HG03280 (cell line): ENCODE measurements around the gene TIAM1.
"Not testable (repeated sequence)": the region's sequence is repeated elsewhere in the genome, so short reads cannot be mapped to it uniquely, and the experiment has no call there.

Source experiments
- ATAC-seq: cut with Tn5 transposase; IDR thresholded peaks from one replicate; pipeline ENCODE4 v1.9.1; 2021; ENCODE audit warnings: mild to moderate bottlenecking, moderate library complexity; ENCODE audit not compliant: unreplicated experiment

TIAM1 gene

GRCh38 chr21:31260790-31261189, 83.3 kb downstream of the TIAM1 start:
- no peak for ATAC-seq

- ATAC-seq = no peak
Observed at GRCh38 chr21:31258073-31258472, 86.0 kb downstream of the TIAM1 start.

DNA sequence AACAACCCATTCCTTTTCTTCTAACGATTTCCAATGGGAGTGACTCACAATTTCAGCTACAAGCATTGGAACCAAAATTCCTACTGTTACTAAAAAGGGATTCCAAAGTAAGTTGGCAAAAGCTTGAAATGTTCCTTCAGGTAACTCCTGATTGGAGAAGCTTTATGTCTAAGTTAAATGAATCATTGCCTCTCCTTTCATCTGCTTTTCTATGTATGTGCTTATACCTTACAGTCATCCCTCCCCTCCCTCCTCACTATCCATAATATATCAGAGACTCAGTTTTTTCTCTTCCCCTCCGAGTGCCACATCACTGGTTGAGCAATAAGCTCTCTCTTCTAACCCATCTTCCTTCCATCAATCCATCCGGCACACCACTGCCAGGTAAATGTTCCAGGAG, 86.8 kb downstream of the TIAM1 start:
- ATAC-seq = no peak

DNA sequence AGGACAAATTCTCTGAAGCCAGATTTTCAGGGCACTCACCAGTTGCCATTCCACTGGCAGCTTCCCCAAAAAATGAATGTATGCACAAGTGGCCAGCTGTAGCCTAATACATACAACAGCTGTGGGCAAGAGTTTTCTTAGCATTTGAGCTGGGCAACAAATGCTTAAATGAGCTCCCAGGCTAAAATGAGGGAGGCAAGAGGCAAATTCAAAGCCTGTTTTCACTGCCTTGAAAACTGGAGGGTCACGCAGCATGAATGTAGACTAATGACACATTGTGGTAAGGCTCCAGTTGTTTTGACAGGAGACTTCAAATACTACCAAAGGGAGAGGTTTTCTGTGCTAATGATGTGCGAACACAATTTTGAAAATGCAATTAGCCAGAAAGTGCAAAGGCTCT, 88.2 kb downstream of the TIAM1 start:
- ATAC-seq = no peak

- ATAC-seq = no peak
Observed at GRCh38 chr21:31255036-31255435, 89.0 kb downstream of the TIAM1 start.

DNA sequence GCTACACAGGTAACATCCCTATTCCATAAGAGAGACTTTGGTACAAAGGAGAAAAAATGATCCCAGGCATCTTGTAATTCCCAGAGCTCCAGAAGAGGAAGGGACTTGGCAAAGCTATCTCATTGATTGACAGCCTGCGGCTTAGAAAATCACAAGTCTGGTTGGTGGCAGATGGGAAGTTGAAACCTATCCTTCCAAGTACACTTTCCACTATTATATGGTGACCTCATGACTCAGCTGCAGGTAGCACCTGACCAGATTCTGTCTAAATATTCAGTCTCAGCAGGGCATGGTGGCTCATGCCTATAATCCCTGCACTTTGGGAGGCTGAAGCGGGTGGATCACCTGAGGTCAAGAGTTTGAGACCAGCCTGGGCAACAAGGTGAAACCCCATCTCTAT, 89.9 kb downstream of the TIAM1 start:
- no peak for ATAC-seq

DNA sequence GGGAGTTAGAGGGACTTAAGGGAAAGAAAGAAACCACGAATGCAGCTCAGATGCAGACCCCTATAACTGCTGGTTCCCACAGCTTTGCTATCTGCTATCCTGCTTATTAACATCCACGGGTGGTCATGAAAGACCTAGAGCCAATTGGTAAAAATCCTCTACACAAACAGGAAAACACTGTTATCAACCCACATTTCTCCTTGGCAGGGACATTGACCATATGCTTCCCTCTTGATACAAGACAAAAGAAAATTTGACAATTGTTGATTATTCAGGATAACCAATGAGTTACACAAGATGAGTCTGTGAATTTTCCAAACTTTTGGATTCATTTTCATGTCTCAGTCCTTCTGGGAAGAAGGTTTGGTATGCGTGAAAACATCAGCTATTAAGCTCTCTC, 90.4 kb downstream of the TIAM1 start:
- ATAC-seq = no peak

DNA sequence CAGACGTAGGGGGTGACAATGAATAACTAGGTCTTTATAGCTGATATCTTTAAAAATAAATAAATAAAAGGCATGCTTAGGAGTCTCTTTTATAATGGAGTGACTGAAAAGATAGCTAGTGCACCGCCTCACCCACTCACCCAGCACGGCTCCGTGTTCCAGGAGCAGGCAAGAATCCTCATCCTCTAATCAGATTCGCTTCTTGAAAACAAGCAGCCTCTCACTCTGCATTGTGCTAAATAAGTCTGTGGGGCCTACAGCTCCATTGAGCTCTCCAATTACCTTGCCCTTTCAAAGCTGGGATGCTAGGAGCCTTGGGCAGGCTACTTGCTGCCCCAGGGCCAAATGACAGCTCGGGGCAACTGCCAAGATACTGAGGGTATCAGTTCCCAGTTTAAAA, 91.5 kb downstream of the TIAM1 start:
- ATAC-seq = no peak

DNA sequence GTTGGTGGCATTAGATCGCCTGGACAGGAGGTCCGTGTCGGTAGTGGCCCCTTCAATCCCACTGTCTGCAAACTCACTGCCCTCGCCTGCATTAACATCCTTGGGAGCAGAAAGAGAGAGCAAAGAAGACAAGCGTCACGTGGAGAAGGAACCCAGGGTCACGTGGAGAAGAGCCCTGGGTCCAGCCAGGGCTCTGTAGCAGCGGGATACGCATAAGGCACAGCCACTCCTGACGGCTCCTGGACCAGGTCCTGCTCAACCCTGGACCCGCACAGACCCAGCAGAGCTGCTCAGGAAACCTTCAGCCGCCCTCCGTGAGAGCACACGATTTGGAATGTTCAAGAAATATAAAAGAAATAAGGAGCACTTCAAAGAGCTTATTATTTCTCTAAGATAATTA, 92.0 kb downstream of the TIAM1 start:
- no peak for ATAC-seq

DNA sequence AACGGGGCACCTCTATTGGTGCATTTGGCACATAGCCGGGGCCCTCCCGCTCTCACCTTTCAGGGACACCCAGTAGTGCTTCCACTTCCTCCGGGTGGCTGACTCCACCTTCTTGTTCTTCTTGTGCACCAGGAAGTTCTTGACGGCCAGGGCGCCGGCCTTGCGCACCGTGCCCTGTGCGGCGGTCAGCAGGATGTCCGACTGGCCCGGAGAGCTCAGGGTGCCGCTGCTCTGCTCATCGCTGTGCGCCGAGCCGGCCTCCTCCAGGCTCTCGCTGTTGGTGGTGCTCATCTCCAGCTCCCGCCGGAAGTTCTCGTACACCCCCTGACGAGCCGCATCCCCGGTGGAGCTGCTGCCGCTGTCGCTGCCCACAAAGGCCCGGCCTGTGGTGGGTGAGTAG, 92.4 kb downstream of the TIAM1 start:
- ATAC-seq = no peak

GRCh38 chr21:31248598-31248997, 95.5 kb downstream of the TIAM1 start:
- ATAC-seq = no peak

DNA sequence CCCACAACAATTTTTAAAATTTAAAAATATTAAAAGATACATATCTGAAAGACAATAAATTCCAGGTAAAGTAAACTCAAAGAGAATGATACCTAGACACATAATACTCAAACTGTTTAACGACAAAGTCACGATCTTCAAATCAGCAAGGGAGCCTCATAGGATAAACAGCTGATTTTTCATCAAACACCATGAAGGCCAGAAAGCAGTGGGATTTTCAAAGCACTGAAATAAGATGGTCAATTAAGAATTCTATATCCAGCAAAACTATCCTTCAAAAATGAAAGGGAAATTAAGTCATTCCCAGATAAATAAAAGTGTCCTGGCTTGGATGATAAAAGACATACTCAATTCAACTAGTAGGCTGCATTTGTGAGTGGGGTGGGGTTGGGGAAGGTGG, 100.5 kb downstream of the TIAM1 start:
- ATAC-seq = no peak

DNA sequence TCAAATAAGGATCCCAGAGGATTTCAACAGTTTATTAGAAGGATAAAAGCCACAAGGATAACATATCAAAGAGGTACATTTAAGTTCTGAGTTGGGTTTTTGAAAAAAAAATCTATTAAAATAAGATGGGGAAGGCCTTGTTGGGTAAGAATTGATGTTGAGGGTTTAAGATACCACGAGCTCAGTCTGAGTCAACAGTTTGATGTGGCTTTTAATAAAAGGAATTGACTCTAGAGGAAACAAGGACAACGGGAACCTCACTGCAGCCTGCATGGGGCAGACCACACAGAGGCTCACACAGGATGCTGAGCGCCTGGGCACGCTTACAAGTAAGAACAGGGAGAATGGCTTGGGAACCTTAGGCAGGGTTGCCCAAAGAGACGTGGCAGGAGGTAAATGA, 107.5 kb downstream of the TIAM1 start:
- no peak for ATAC-seq

DNA sequence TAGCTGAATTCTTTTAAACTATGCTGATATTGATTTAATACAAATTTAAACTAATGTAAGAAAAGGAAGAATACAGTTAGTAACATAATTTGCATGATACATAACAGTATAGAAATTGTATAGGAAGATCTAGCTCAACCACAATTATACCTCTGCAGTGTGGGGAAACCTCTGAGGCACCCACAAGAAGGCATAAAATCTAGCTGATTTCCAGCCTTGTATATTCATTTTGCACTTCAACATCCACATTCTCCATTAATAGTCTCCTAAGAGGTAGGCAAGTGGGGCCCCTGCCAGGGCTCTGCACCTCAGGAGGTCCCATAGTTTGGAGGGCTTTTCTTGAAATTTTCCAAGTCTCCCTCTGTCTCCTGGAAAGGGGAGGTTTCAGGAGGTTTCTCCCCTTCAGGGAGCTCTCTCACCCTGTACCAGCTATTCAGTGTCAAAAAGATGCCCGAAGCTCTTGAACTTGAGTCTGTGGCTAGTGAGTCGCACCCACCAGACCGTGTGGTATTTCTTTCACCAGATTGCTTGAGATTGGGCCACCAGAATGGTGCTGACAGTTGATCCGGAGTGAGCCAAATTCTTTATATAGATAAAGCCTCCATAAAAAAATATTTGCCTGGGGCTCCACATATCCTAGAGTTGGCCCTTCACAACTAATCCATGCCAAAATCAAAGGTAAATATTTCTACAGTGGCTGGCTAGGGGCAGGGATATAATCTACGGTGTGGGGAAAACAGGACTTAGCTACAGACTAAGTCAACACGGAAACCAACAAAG, 108.2 kb downstream of the TIAM1 start:
- no peak for ATAC-seq

DNA sequence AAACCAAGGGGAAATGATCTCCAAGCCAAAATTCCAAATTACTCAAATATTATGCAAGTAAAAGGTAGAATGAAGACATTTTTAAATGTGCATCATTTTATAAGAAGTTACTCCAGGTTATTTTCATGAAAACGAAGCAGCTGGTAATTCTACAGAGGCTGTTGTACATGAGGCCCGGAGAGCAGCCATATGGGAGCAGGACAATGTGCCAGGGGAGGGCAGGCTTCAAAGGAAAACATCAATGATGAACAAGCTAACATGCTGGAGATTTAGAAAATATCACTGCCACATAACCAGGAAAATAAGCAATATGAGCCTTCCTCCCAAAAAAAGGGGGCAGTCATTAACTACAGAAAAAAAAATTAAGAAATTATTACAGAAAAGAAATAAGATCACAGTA, 109.1 kb downstream of the TIAM1 start:
- no peak for ATAC-seq

DNA sequence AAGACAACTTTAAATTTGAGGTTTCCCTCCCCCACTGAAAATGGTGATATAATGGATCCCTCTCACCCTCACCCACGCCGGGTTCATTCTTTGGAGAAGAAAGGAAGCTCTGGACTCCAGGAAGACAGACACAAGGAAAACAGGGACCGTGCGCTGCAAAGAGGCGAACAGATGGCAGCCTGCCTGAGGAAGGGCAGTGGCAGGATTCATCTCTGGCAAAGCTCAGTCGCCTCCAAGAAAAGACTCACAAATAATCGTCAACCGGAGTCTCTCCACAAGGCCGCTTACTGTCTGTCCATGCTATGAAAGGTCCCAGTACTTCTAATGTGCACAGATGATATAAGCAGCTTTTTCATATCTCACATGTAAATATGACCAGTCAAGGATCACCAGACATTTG, 110.3 kb downstream of the TIAM1 start:
- no peak for ATAC-seq

DNA sequence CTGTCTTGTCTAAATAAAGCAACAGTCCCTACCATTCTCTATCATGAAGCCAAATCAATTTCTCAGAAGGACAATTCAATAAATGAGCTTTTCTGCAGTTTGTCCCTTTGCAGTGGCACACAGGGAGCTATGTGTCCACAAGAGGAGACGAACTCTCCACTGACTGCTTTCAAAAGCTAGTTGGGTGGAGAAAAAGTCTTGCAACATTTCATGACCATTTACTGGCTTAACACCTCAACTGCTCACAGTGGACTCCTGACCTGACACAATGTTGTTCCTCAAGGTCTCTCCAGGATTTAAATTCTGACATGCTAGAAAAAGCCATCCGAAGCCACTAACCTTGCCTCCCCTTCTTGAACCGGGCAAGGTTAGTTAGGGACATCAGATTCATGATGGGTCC, 111.7 kb downstream of the TIAM1 start:
- no peak for ATAC-seq

DNA sequence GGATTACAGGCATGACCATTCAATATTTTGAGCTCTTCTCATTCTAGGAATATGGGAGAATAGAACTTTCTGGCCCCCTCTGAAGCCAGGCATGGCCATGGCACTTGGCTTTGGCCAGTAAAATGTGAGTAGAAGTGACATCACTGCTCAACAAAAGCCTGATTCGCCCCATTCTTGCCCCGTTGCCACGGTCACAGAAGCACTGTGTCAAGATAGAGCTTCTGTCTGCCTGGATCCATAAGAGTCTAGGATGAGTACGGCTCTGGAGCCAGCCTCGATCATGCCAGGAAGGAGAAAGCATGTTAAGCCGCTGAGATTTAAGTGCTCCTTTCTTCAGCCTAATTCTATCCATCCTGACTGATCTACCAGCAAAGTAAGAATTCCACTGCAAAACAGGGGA, 113.1 kb downstream of the TIAM1 start:
- no peak for ATAC-seq

DNA sequence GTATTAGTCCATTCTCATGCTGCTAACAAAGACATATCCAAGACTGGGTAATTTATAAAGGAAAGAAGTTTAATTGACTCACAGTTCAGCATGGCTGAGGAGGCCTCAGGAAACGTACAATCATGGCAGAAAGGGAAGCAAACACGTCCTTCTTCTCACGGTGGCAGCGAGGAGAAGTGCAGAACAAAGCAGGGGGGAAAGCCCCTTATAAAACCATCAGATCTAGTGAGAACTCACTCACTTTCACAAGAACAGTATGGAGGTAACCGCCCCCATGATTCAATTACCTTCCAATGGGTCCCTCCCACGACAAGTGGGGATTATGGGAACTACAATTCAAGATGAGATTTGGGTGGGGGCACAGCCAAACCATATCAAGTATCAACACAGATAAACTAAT, 115.3 kb downstream of the TIAM1 start:
- not testable (repeated sequence) for ATAC-seq

- no peak for ATAC-seq
Observed at GRCh38 chr21:31225713-31226112, 118.3 kb downstream of the TIAM1 start.

DNA sequence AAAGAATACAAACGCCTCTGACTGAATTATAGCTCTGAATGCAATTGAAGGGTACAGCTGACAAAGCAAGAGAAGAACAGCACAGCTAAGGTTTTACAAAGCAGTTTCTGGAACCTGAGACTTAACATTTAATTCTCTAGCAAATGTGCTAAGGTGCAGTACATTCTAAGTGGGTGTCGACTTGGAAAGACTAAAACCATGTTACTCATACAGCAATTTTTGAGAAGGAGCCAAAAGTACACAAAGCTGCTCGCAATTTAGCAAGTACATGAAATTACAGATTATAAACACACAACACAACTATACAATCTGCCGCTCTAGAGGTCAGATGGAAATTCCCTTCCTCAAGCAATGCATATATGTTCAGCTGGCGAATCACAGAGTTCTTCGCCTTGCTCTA, 121.9 kb downstream of the TIAM1 start:
- no peak for ATAC-seq

GRCh38 chr21:31221043-31221442, 123.0 kb downstream of the TIAM1 start:
- no peak for ATAC-seq

DNA sequence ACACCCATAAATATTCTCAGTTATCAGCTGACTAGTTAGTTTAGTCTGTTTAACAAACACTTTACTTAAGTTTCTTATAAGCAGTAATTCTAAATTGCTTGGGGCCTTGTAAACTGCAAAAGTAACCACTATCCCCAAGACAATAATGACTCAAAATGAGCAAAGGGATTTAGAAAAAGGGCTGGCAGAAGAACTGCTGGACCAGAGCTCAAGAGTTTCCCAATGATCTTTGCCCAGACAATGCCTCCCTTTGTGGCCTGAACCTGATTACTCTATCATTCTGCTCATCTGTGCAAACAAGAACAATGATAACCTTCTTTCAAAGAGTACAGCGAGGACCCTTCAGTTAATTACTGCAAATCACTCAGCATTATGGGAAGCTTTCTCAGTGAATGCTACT, 123.5 kb downstream of the TIAM1 start:
- no peak for ATAC-seq
